Trophoblast cell (in vitro differentiated cells and primary cell): ENCODE results near the gene UBAC2.
"Not testable (repeated sequence)": the region's sequence is repeated elsewhere in the genome, so short reads cannot be mapped to it uniquely, and the experiment has no call there.

Experiments
- DNase-seq, 2 donors: peaks; one replicate each; pipeline ENCODE4 v3.0.0-alpha.2; 2016
- H2AFZ ChIP-seq: 2 replicates; pipeline ENCODE4 v1.6.1; 2013; ENCODE audit warnings: low read length, moderate library complexity, mild to moderate bottlenecking; ENCODE audit not compliant: insufficient read depth, poor library complexity
- H2AK5ac ChIP-seq: 2 replicates; pipeline ENCODE4 v1.6.1; 2013; ENCODE audit warnings: mild to moderate bottlenecking, low read length
- H2BK120ac ChIP-seq: 2 replicates; pipeline ENCODE4 v1.6.1; 2013; ENCODE audit warnings: low read length, mild to moderate bottlenecking, moderate library complexity; ENCODE audit not compliant: insufficient read depth, poor library complexity
- H2BK12ac ChIP-seq: 2 replicates; pipeline ENCODE4 v1.6.1; 2013; ENCODE audit warnings: mild to moderate bottlenecking, low read length, moderate library complexity
- H2BK5ac ChIP-seq: 2 replicates; pipeline ENCODE4 v1.6.1; 2013; ENCODE audit warnings: low read length, low read depth, moderate library complexity, mild to moderate bottlenecking; ENCODE audit not compliant: poor library complexity
- H3K14ac ChIP-seq: 2 replicates; pipeline ENCODE4 v1.6.1; 2013; ENCODE audit warnings: mild to moderate bottlenecking, low read length
- H3K18ac ChIP-seq: 2 replicates; pipeline ENCODE4 v1.6.1; 2013; ENCODE audit warnings: mild to moderate bottlenecking, low read length
- H3K23ac ChIP-seq: 2 replicates; pipeline ENCODE4 v1.6.1; 2013; ENCODE audit warnings: low read length
- H3K27ac ChIP-seq: 2 replicates; pipeline ENCODE4 v1.5.1; 2013; ENCODE audit warnings: low read depth, mild to moderate bottlenecking, inconsistent platforms, low read length, moderate library complexity
- H3K27me3 ChIP-seq: 2 replicates; pipeline ENCODE4 v1.6.1; 2013; ENCODE audit warnings: inconsistent platforms, mild to moderate bottlenecking, low read length, moderate library complexity; ENCODE audit not compliant: insufficient read depth
- H3K36me3 ChIP-seq, 2 experiments: 1 replicate in 1 of 2; 2 replicates in 1 of 2; pipeline ENCODE4 v1.6.1; 2013; ENCODE audit warnings: low read length in 2 of 2, mild to moderate bottlenecking in 2 of 2, moderate library complexity in 1 of 2; ENCODE audit not compliant: insufficient read depth in 2 of 2, control insufficient read depth in 1 of 2
- H3K4ac ChIP-seq: 2 replicates; pipeline ENCODE4 v1.6.1; 2013; ENCODE audit warnings: low read depth, mild to moderate bottlenecking, low read length, moderate library complexity
- H3K4me1 ChIP-seq, 2 experiments: 1 replicate in 1 of 2; 2 replicates in 1 of 2; pipeline ENCODE4 v1.6.1; 2013; ENCODE audit warnings: low read length in 2 of 2, mild to moderate bottlenecking in 2 of 2, moderate library complexity in 1 of 2; ENCODE audit not compliant: insufficient read depth in 2 of 2, control insufficient read depth in 1 of 2
- H3K4me2 ChIP-seq: 2 replicates; pipeline ENCODE4 v1.6.1; 2013; ENCODE audit warnings: inconsistent platforms, mild to moderate bottlenecking, low read length, moderate library complexity
- H3K4me3 ChIP-seq: 2 replicates; pipeline ENCODE4 v1.5.1; 2013; ENCODE audit warnings: mild to moderate bottlenecking, low read depth, low read length, inconsistent platforms
- H3K79me1 ChIP-seq: one replicate; pipeline ENCODE4 v1.6.1; 2013; ENCODE audit warnings: low read length
- H3K79me2 ChIP-seq: 2 replicates; pipeline ENCODE4 v1.6.1; 2013; ENCODE audit warnings: low read length, mild to moderate bottlenecking; ENCODE audit not compliant: control insufficient read depth, insufficient read depth, poor library complexity
- H3K9ac ChIP-seq: 2 replicates; pipeline ENCODE4 v1.6.1; 2013; ENCODE audit warnings: mild to moderate bottlenecking, low read length
- H3K9me3 ChIP-seq: 2 replicates; pipeline ENCODE4 v1.6.1; 2013; ENCODE audit warnings: low read depth, mild to moderate bottlenecking, control low read depth, inconsistent platforms, low read length; ENCODE audit not compliant: insufficient read depth
- H4K12ac ChIP-seq: 2 replicates; pipeline ENCODE4 v1.6.1; 2013; ENCODE audit warnings: low read depth, mild to moderate bottlenecking, low read length, moderate library complexity
- H4K8ac ChIP-seq: 2 replicates; pipeline ENCODE4 v1.6.1; 2013; ENCODE audit warnings: low read depth, mild to moderate bottlenecking, low read length, moderate library complexity
- H4K91ac ChIP-seq: one replicate; pipeline ENCODE4 v1.6.1; 2013; ENCODE audit warnings: low read depth, mild to moderate bottlenecking, low read length, moderate library complexity
- WGBS: extraction: QIAGEN DNeasy Blood & Tissue Kit; methylation state at CpG from one replicate; pipeline ENCODE4 v1.1.7; 2013; ENCODE audit warnings: missing lambda C conversion rate; ENCODE audit not compliant: insufficient read length, insufficient coverage; ENCODE audit errors: extremely low coverage; 5-methylcytosine and 5-hydroxymethylcytosine counted together

UBAC2 gene

GRCh38 chr13:99227909-99228688 is 27.4 kb downstream of the UBAC2 start:
- H2BK5ac ChIP-seq, result no peak overlapping the region
- H3K27ac ChIP-seq, result no peak overlapping the region
- DNase-seq, result peak; percentile 13 to 34
- H3K4me1 ChIP-seq, result peaks cover 3 to 5% of the 10 kb centered on the region in 2 experiments
- no peak overlapping the region for H4K8ac ChIP-seq
- H2AFZ ChIP-seq, result no peak overlapping the region
- H3K14ac ChIP-seq, result no peak overlapping the region
- peaks cover 6% of the 10 kb centered on the region for H3K79me2 ChIP-seq
- no peak overlapping the region for H2BK12ac ChIP-seq
- H3K79me1 ChIP-seq, result no peaks in the 10 kb centered on the region
- no peak overlapping the region for H2AK5ac ChIP-seq
- H3K4ac ChIP-seq, result no peak overlapping the region
- H3K9me3 ChIP-seq, result no peaks in the 10 kb centered on the region
- H2BK120ac ChIP-seq, result no peak overlapping the region
- WGBS, result no CpG with 5 or more reads among the region's 15 CpGs
- no peak overlapping the region for H3K4me3 ChIP-seq
- H3K36me3 ChIP-seq, result peaks cover 0 to 6% of the 10 kb centered on the region in 2 experiments
- H3K23ac ChIP-seq, result no peak overlapping the region
- no peak overlapping the region for H3K9ac ChIP-seq
- no peak overlapping the region for H3K18ac ChIP-seq
- H4K12ac ChIP-seq, result no peak overlapping the region
- H3K27me3 ChIP-seq, result no peaks in the 10 kb centered on the region
- H3K4me2 ChIP-seq, result no peak overlapping the region
- no peak overlapping the region for H4K91ac ChIP-seq

GRCh38 chr13:99228737-99229691 is 28.4 kb downstream of the UBAC2 start:
- Histone ChIP-seq H3K4me2 (no peak overlapping the region), H3K9me3 (no peaks in the 10 kb centered on the region), H3K4ac (no peak overlapping the region), H3K4me1 (peaks cover 3 to 5% of the 10 kb centered on the region in 2 experiments), H3K36me3 (peaks cover 0 to 6% of the 10 kb centered on the region in 2 experiments), H3K23ac (no peak overlapping the region), H2BK12ac (no peak overlapping the region), H4K12ac (no peak overlapping the region), H3K14ac (no peak overlapping the region), H3K27ac (no peak overlapping the region), H2BK120ac (no peak overlapping the region), H3K18ac (peak overlapping the region; percentile 75), H2AK5ac (no peak overlapping the region), H3K27me3 (no peaks in the 10 kb centered on the region), H4K91ac (no peak overlapping the region), H2AFZ (no peak overlapping the region), H3K79me1 (no peaks in the 10 kb centered on the region), H4K8ac (no peak overlapping the region), H3K79me2 (peaks cover 6% of the 10 kb centered on the region), H2BK5ac (no peak overlapping the region), H3K9ac (no peak overlapping the region), H3K4me3 (no peak overlapping the region)
- peak in 1 of 2 donors; percentile 44 for DNase-seq
- no CpG with 5 or more reads among the region's 13 CpGs for WGBS

- H3K36me3 ChIP-seq, H3K79me1 ChIP-seq, H3K9me3 ChIP-seq, H3K27ac ChIP-seq, H2BK12ac ChIP-seq, H3K4me2 ChIP-seq, H3K4ac ChIP-seq, H2AK5ac ChIP-seq, H3K14ac ChIP-seq, H4K12ac ChIP-seq, H2BK5ac ChIP-seq, H3K4me3 ChIP-seq, H4K8ac ChIP-seq, H3K18ac ChIP-seq, H3K79me2 ChIP-seq, H3K4me1 ChIP-seq, H3K23ac ChIP-seq, H3K9ac ChIP-seq, H3K27me3 ChIP-seq, H2AFZ ChIP-seq, H4K91ac ChIP-seq, H2BK120ac ChIP-seq: not testable (repeated sequence)
- peak in 1 of 2 donors; percentile 4 for DNase-seq
- WGBS, result no CpG with 5 or more reads among the region's 12 CpGs
Measured at GRCh38 chr13:99230588-99230987, 29.9 kb downstream of the UBAC2 start.

- no peak overlapping the region for H3K4me3 ChIP-seq
- H3K4me2 ChIP-seq, result no peak overlapping the region
- H3K14ac ChIP-seq, result no peak overlapping the region
- no peak overlapping the region for H3K9ac ChIP-seq
- H2AK5ac ChIP-seq, result no peak overlapping the region
- peaks cover 6% of the 10 kb centered on the region for H3K79me2 ChIP-seq
- H3K4ac ChIP-seq, result peak overlapping the region; percentile 19
- no peak overlapping the region for H4K91ac ChIP-seq
- H3K23ac ChIP-seq, result no peak overlapping the region
- no CpG with 5 or more reads among the region's 3 CpGs for WGBS
- no peak overlapping the region for H3K27ac ChIP-seq
- H2BK12ac ChIP-seq, result no peak overlapping the region
- H3K36me3 ChIP-seq, result peaks cover 0 to 6% of the 10 kb centered on the region in 2 experiments
- H3K4me1 ChIP-seq, result peaks cover 3 to 5% of the 10 kb centered on the region in 2 experiments
- H3K27me3 ChIP-seq, result no peaks in the 10 kb centered on the region
- no peak for DNase-seq
- H3K9me3 ChIP-seq, result no peaks in the 10 kb centered on the region
- no peak overlapping the region for H4K12ac ChIP-seq
- H2BK5ac ChIP-seq, result no peak overlapping the region
- no peaks in the 10 kb centered on the region for H3K79me1 ChIP-seq
- H2BK120ac ChIP-seq, result no peak overlapping the region
- no peak overlapping the region for H3K18ac ChIP-seq
- H2AFZ ChIP-seq, result no peak overlapping the region
- no peak overlapping the region for H4K8ac ChIP-seq
Measured at GRCh38 chr13:99230991-99231390, 30.3 kb downstream of the UBAC2 start.
